HepG2 (cell line): ENCODE data around the gene NFATC2. TPM values are rescaled to one million over a fixed set of nuclear protein-coding genes. Genes with fewer than 3 reads are reported as not detected.

Experiments
- ATF1 ChIP-seq: IDR thresholded peaks from 2 replicates; pipeline ENCODE4 v1.6.1; 2016; ENCODE audit warnings: mild to moderate bottlenecking, control low read depth
- FOSL2 ChIP-seq: sonication (generic); formaldehyde crosslinking; IDR thresholded peaks from 2 replicates; pipeline ENCODE4 v1.4.0; 2020; ENCODE audit warnings: missing genetic modification reagents
- KAT7 ChIP-seq: IDR thresholded peaks from 2 replicates; pipeline ENCODE4 v1.6.1; 2018; ENCODE audit warnings: borderline replicate concordance, missing compliant biosample characterization
- MED13 ChIP-seq: sonication (generic); formaldehyde crosslinking; IDR thresholded peaks from 2 replicates; pipeline ENCODE4 v1.5.0; 2020; ENCODE audit warnings: missing genetic modification reagents
- PCBP1 ChIP-seq: fragments of 200-400 bp; formaldehyde crosslinking; IDR thresholded peaks from 2 replicates; pipeline ENCODE4 v1.6.1; 2017; ENCODE audit warnings: mild to moderate bottlenecking, low read depth, low read length, borderline replicate concordance
- RORA ChIP-seq: sonication (generic); formaldehyde crosslinking; IDR thresholded peaks from 2 replicates; pipeline ENCODE4 v1.5.0; 2020; ENCODE audit warnings: mild to moderate bottlenecking, missing genetic modification reagents, moderate library complexity
- RXRA ChIP-seq: sonication (generic); formaldehyde crosslinking; IDR thresholded peaks from 2 replicates; pipeline ENCODE4 v1.5.1; 2020; ENCODE audit warnings: missing genetic modification reagents
- SAP130 ChIP-seq: IDR thresholded peaks from 2 replicates; pipeline ENCODE4 v1.6.1; 2016; ENCODE audit warnings: low read depth
- SIN3A ChIP-seq: IDR thresholded peaks from 2 replicates; pipeline ENCODE4 v1.6.1; 2011; ENCODE audit warnings: low read depth, mild to moderate bottlenecking, control low read depth, low read length, borderline replicate concordance
- SMAD9 ChIP-seq: sonication (generic); formaldehyde crosslinking; IDR thresholded peaks from 2 replicates; pipeline ENCODE4 v1.5.1; 2020; ENCODE audit warnings: mild to moderate bottlenecking, missing genetic modification reagents
- TCF12 ChIP-seq, 2 experiments: fragments of 450-650 bp in 1 of 2; sonication (generic) in 1 of 2; formaldehyde crosslinking in 1 of 2; IDR thresholded peaks; 2 replicates each; pipeline versions ENCODE4 v1.6.1 to v1.8.0; 2017 to 2022; ENCODE audit warnings: antibody characterized with exemption in 1 of 2, mild to moderate bottlenecking in 1 of 2, missing genetic modification reagents in 1 of 2, moderate library complexity in 1 of 2
- ZNF17 ChIP-seq: sonication (generic); formaldehyde crosslinking; IDR thresholded peaks from 2 replicates; pipeline ENCODE4 v1.5.0; 2020; ENCODE audit warnings: mild to moderate bottlenecking, missing genetic modification reagents
- ZNF354B ChIP-seq: sonication (generic); formaldehyde crosslinking; IDR thresholded peaks from 2 replicates; pipeline ENCODE4 v1.8.0; 2022; ENCODE audit warnings: mild to moderate bottlenecking, missing genetic modification reagents
- ZNF382 ChIP-seq: sonication (generic); formaldehyde crosslinking; IDR thresholded peaks from 2 replicates; pipeline ENCODE4 v1.5.0; 2020; ENCODE audit warnings: missing genetic modification reagents, mild to moderate bottlenecking, borderline replicate concordance
- ZNF496 ChIP-seq: sonication (generic); formaldehyde crosslinking; IDR thresholded peaks from 2 replicates; pipeline ENCODE4 v1.8.1; 2023; ENCODE audit warnings: mild to moderate bottlenecking, moderate library complexity, missing genetic modification reagents; ENCODE audit not compliant: insufficient replicate concordance
- ZNF646 ChIP-seq: sonication (generic); formaldehyde crosslinking; IDR thresholded peaks from 2 replicates; pipeline ENCODE4 v1.9.0; 2021; ENCODE audit warnings: mild to moderate bottlenecking, missing genetic modification reagents
- ZNF850 ChIP-seq: sonication (generic); formaldehyde crosslinking; conservative IDR thresholded peaks from 2 replicates; pipeline ENCODE4 v1.9.0; 2021; ENCODE audit warnings: mild to moderate bottlenecking, missing genetic modification reagents
- ZZZ3 ChIP-seq: sonication (generic); formaldehyde crosslinking; IDR thresholded peaks from 2 replicates; pipeline ENCODE4 v1.4.0; 2020; ENCODE audit warnings: missing genetic modification reagents, mild to moderate bottlenecking, borderline replicate concordance
- polyA plus RNA-seq, 8 experiments: library from polyadenylated mRNA; depleted of rRNA in 3 of 8; stranded (reverse) in 7 of 8; unstranded in 1 of 8; fragments of >200 nt; fragmentation: Illumina TruSeq in 4 of 8; extraction: Trizol in 4 of 8; gene quantifications; 2 replicates each; pipeline versions ENCODE4 v1.2.1 to v1.2.3, GENCODE V29; 2011 to 2016; ENCODE audit warnings: low read depth in 4 of 8, missing spikeins in 1 of 8, mixed read lengths in 1 of 8; ENCODE audit not compliant: insufficient read depth in 1 of 8
- total RNA-seq, 5 experiments: library from RNA; depleted of rRNA; stranded (reverse); fragments of >200 nt; fragmentation: Illumina TruSeq; extraction: Trizol; gene quantifications; 2 replicates each; pipeline ENCODE4 v1.2.3, GENCODE V29; 2016; ENCODE audit warnings: low read depth in 1 of 5
- TF ChIP-seq, protein P1 (sequence below), 2 experiments: sonication (generic) in 1 of 2; formaldehyde crosslinking in 1 of 2; IDR thresholded peaks; 2 replicates each; pipeline versions ENCODE4 v1.4.0 to v1.6.1; 2018 to 2020; ENCODE audit warnings: missing genetic modification reagents in 2 of 2, borderline replicate concordance in 1 of 2, low read depth in 1 of 2, mild to moderate bottlenecking in 1 of 2, missing biosample characterization in 1 of 2
- TF ChIP-seq, protein P2 (sequence below): sonication (generic); formaldehyde crosslinking; IDR thresholded peaks from 2 replicates; pipeline ENCODE4 v1.8.1; 2023; ENCODE audit warnings: missing genetic modification reagents, mild to moderate bottlenecking, borderline replicate concordance

The NFATC2 gene
- total and polyA plus RNA-seq, 2 of the 13 experiments (the other 11 are each of a cell fraction or from before 2014, with no cell fraction given) = 1.9 to 3.3 TPM

DNA sequence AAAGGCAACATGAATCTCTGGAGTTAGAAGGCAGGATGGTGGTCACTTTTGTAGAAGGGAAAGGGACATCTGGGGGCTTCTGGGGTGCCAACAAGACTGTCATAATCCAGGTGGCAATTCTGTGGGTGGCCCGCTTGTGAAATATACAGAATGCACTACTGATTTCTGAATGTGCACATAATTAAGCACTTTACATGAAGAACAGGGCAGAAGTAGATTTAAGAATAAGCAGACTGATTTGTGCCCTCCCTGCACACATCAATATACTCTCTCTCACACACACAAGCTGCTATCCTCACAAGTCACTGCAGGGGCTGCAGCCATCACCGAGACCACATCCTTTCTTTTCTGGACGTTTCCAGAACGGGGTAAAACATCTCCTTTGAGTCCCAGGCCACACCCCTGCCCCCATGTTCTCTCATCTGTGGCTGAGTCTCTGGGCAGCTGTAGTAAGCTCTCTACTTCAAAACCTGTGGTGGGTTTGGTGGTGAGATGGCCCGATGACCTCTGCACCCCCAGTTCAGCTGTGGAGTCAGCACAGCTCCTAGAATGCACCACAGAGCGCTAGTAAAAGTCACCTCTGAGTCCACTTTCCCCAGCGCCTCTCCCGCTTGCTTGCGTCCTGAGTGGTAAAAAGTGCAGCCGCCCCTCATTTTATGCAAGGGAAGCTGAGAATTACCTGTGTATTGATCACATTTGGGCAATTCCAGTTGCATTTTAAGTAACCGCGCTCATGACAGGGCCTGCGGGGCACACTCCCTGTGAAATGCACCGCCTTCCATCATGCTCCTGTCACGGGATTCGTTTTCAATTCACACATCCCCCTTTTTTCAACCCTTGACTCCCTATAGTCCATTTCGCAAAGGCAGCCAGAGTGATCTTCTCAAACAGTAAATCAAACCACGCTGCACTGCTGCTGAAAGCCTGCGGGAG is 115.5 kb downstream of the NFATC2 start (continued):
- TF ChIP-seq, protein P1, sequence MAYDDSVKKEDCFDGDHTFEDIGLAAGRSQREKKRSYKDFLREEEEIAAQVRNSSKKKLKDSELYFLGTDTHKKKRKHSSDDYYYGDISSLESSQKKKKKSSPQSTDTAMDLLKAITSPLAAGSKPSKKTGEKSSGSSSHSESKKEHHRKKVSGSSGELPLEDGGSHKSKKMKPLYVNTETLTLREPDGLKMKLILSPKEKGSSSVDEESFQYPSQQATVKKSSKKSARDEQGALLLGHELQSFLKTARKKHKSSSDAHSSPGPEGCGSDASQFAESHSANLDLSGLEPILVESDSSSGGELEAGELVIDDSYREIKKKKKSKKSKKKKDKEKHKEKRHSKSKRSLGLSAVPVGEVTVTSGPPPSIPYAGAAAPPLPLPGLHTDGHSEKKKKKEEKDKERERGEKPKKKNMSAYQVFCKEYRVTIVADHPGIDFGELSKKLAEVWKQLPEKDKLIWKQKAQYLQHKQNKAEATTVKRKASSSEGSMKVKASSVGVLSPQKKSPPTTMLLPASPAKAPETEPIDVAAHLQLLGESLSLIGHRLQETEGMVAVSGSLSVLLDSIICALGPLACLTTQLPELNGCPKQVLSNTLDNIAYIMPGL (CRISPR knock-in tag; IDR thresholded peaks at IDR 0.05; ENCODE audit: borderline replicate concordance in 1 of 2, low read depth in 1 of 2) = no peak
- TF ChIP-seq FOSL2 (CRISPR knock-in tag) (no peak; the same call in 1 of the 2 replicates), ATF1 (no peak), ZNF382 (CRISPR knock-in tag) (no peak), ZNF496 (CRISPR knock-in tag) (no peak), RXRA (CRISPR knock-in tag) (no peak), SMAD9 (no peak), ZNF646 (CRISPR knock-in tag) (no peak), ZZZ3 (CRISPR knock-in tag) (no peak), TCF12 (IDR thresholded peaks at IDR 0.05) (no peak), TCF12 (CRISPR knock-in tag; IDR thresholded peaks at IDR 0.05) (no peak), RORA (CRISPR knock-in tag) (no peak), KAT7 (no peak), SAP130 (CRISPR knock-in tag) (no peak), PCBP1 (no peak), MED13 (CRISPR knock-in tag) (no peak), ZNF850 (CRISPR knock-in tag) (no peak), SIN3A (no peak), ZNF17 (CRISPR knock-in tag) (no peak), ZNF354B (CRISPR knock-in tag) (no peak)
- TF ChIP-seq, protein P2, sequence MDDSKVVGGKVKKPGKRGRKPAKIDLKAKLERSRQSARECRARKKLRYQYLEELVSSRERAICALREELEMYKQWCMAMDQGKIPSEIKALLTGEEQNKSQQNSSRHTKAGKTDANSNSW (CRISPR knock-in tag) = no peak
